Measurements from ENCODE around the gene FKTN. TPM values are rescaled to one million over a fixed set of nuclear protein-coding genes. Genes with fewer than 3 reads are reported as not detected.
A peak's percentile ranks its signal among the peaks of the same experiment; 100 is the strongest.

Gene FKTN
- total and polyA plus RNA-seq, 5 donors, result 2.7 to 11.2 (median 7.9) TPM

DNA sequence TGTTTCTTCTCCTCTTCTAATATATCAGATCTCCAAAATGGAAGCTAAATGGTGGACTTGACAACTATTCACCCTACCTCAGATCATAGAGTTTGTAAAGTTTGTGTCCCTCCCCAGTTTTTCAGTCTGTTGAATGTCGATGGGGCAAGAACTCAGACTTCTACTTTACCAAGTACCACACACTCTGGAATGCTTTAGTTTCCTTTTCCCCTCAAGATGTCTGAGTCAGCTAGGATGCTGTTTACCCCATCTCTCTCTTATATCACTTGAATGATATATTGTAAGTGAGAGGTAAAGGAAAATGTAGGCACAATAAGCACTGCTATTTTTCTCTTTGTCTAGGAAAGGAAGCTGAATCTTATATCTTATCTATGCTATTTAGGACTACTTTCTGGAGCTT, 78.4 kb downstream of the FKTN start:
- 80% methylated on average over 1 of the region's 1 CpG for WGBS
- intact Hi-C loops (cut with DNase I), result no loop called here

DNA sequence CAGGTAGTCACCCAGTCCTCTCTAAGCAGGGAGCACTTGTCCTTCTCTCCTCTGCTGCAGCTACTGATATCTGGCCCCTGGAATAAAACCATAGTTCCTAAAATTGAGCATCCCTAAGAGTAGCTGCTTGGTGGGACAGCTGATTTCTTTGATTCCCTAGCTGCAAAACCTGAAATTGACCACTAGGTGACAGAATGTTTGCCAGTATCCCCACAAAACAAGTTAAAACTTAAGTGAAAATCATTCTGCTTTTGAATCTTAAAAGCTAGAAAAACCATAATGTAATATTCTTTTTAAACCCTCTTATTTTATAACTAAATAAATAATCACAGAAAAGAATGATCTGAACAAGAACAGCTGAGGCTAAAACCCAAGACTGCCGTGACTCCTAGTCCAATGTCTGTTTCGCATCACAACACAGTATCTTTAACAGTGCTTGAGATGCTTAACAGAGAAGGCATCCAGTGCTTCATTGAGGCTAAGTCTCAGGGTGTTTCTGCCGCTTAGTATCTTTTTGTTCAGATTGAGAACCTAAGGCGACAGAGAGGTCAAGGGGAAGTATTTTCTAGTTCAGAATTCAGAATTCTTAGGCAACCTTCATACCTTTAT, 80.0 kb downstream of the FKTN start:
- Histone ChIP-seq H3K27ac (ENCODE audit: low read length) (no peak overlapping the region), H3K9me3 (ENCODE audit: control insufficient read depth, low read length) (no peaks in the 10 kb centered on the region), H3K4me1 (ENCODE audit: control insufficient read depth, insufficient read depth, low read length) (no peaks in the 10 kb centered on the region), H3K27me3 (ENCODE audit: control insufficient read depth, insufficient read depth) (no peaks in the 10 kb centered on the region), H3K4me3 (ENCODE audit: low read length) (no peak overlapping the region)
- DNase-seq (no peak), ATAC-seq (no peak)
- intact Hi-C loops (cut with DNase I), result no loop called here
- 94% methylated on average over 4 of the region's 4 CpGs for WGBS

More for the DNA sequence above, 78.4 kb downstream of the FKTN start:
- DNase-seq (no peak), ATAC-seq (no peak)
- no peak overlapping the region for H3K27ac ChIP-seq (ENCODE audit: low read length)
- no peak overlapping the region for H3K4me3 ChIP-seq (ENCODE audit: low read length)
- H3K4me1 ChIP-seq (ENCODE audit: control insufficient read depth, insufficient read depth, low read length), result no peaks in the 10 kb centered on the region
- no peaks in the 10 kb centered on the region for H3K9me3 ChIP-seq (ENCODE audit: control insufficient read depth, low read length)
- H3K27me3 ChIP-seq (ENCODE audit: control insufficient read depth, insufficient read depth), result no peaks in the 10 kb centered on the region

DNA sequence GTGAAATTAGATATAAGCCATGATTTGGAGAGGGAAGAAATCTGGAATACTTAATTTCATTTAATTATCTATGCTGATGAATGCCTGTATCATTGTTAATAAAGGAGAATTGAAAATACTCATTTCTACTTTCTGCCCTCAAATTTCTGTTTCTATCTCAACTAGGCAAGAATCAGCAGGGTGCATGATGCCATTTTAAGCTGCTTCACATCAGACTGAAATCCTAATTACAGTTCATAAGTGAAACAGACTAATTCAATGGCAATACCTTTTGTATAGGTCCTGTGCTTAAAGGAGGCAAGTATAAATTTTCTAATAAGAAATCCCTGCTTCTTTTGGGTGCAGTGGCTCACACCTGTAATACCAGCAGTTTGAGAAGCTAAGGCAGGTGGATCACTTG, 82.0 kb downstream of the FKTN start:
- Histone ChIP-seq H3K9me3 (ENCODE audit: control insufficient read depth, low read length) (no peaks in the 10 kb centered on the region), H3K27me3 (ENCODE audit: control insufficient read depth, insufficient read depth) (no peaks in the 10 kb centered on the region), H3K4me1 (ENCODE audit: control insufficient read depth, insufficient read depth, low read length) (no peaks in the 10 kb centered on the region), H3K27ac (ENCODE audit: low read length) (no peak overlapping the region), H3K4me3 (ENCODE audit: low read length) (no peak overlapping the region)
- no peak for ATAC-seq
- intact Hi-C loops (cut with DNase I), result loop anchor here in 1 of 4 donors (10.0 kb wide), 1 partner anchor 75 kb away; no protein-coding TSS in a partner anchor
- DNase-seq, result no peak

DNA sequence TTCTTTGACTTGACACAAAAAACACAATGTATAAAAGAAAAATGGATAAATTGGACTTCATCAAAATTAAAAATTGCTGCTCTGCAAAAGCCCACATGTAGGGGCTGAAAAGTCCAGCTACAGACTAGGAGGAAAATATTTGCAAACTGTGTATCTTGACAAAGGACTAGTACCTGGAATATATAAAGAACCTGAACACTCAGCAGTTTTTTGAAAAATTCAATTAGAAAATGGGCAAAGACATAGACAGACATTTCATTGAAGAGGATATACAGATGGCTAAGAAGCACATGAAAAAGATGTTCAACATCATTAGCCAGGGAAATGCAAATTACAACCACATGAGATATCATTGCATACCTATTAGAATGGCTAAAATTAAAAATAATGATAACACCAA, 85.9 kb downstream of the FKTN start:
- ATAC-seq (no peak), DNase-seq (no peak)
- Histone ChIP-seq H3K4me3 (ENCODE audit: low read length) (no peak overlapping the region), H3K4me1 (ENCODE audit: control insufficient read depth, insufficient read depth, low read length) (no peaks in the 10 kb centered on the region), H3K27me3 (ENCODE audit: control insufficient read depth, insufficient read depth) (no peaks in the 10 kb centered on the region), H3K9me3 (ENCODE audit: control insufficient read depth, low read length) (no peaks in the 10 kb centered on the region), H3K27ac (ENCODE audit: low read length) (no peak overlapping the region)
- intact Hi-C loops (cut with DNase I), result loop anchor here in 1 of 4 donors (10.0 kb wide), 1 partner anchor 71 kb away; no protein-coding TSS in a partner anchor

DNA sequence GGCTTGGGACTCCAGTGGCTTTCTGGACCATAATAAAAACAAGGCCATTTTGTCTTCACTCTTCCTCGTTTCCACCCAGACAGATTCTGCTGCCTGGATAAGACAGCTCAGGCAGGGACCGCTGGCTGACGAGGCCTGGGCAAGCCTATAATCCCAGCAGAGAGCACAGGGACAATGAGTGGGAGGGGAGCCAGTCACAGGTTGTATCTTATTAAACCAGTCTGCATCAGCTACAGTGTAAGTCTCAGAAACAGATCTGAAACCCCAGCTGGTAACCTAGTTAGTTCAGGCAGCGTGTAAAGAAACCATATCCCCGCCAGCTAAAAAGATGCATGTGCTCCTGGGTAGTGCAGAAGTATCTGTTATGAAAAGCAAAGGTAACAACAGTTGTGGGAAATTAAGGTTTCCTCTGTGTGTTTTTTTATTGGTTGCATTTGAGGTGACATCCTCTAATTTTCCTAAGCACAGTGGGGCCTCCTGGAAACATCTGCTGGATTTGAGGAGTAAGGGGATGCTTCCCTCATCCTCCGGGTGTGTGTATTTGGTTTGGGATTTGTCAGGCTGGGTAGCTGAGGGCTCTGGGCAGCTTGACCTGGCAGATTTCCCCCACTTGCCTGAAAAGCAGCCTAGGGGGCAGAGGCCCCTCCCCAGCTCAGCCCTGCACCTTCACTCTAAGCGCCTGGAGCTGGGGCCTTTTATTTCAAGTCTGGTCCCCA, 89.1 kb downstream of the FKTN start:
- Histone ChIP-seq H3K27me3 (ENCODE audit: control insufficient read depth, insufficient read depth) (no peaks in the 10 kb centered on the region), H3K4me1 (ENCODE audit: control insufficient read depth, insufficient read depth, low read length) (no peaks in the 10 kb centered on the region), H3K4me3 (ENCODE audit: low read length) (no peak overlapping the region), H3K27ac (ENCODE audit: low read length) (no peak overlapping the region), H3K9me3 (ENCODE audit: control insufficient read depth, low read length) (no peaks in the 10 kb centered on the region)
- intact Hi-C loops (cut with DNase I), result loop anchor here in 1 of 4 donors (10.0 kb wide), 1 partner anchor 68 kb away; no protein-coding TSS in a partner anchor
- no peak for ATAC-seq
- DNase-seq, result no peak
- WGBS, result 88% methylated on average over 7 of the region's 7 CpGs

DNA sequence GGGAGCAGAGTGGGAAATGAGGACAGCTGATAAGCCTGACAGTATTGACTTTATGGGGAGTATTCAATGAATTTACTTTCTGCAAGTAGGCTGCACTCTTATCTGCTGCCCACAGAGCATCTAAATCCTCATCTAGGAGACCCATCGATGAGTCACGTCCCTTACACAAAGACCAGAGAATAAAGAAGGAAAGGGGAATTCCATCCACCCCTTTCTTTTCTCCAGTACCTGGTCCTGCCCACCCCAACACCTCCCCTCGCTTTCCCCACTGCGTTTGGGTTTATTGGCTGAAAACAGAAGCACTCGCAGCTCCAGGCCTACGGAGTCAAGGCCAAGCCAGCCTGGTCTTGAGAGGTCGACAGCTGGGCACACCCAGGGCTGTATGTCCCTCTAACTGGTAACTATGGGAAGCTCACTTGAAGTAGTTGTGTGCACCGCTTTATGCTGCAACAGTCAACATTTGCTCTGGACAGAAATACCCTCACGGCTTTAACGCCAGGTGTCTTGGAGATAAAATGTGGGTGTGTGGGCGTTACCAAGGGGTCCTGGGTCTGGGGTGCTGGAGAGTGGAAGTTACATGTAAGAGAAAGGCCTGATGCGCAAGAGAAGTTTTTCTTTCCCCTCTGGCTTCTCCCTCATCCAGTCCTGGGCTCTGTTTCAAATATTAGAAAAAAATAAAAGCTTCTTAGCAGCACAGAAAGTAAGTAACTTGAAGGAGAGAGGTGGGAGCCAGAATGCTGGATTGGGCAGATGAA, 89.8 kb downstream of the FKTN start:
- H3K9me3 ChIP-seq (ENCODE audit: control insufficient read depth, low read length), result no peaks in the 10 kb centered on the region
- H3K4me3 ChIP-seq (ENCODE audit: low read length), result no peak overlapping the region
- H3K27me3 ChIP-seq (ENCODE audit: control insufficient read depth, insufficient read depth), result no peaks in the 10 kb centered on the region
- DNase-seq, result no peak
- H3K4me1 ChIP-seq (ENCODE audit: control insufficient read depth, insufficient read depth, low read length), result no peaks in the 10 kb centered on the region
- intact Hi-C loops (cut with DNase I), result loop anchor here in 1 of 4 donors (10.0 kb wide), 1 partner anchor 67 kb away; no protein-coding TSS in a partner anchor
- WGBS, result 80% methylated on average over 12 of the region's 12 CpGs
- ATAC-seq, result no peak
- H3K27ac ChIP-seq (ENCODE audit: low read length), result no peak overlapping the region

DNA sequence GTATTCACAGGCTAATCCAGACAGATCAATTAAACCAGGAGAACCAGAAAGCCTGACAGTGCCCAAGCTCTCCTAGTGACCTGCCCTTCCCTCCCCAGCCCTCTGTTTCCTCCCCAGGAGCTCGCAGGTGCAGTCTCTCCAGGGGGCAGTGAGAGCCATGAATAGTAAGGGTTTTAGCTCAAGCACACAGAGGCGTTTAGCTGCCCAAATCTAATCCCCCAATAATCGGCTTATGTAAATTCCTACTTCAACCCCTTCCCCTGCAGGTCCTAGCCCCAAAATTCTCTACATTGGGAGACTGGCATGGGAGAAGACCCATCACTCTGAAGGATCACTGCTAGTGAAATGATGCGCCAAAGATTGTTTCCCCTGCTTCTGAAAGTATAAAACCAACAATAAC, 93.9 kb downstream of the FKTN start:
- ATAC-seq (no peak), DNase-seq (no peak)
- no peaks in the 10 kb centered on the region for H3K9me3 ChIP-seq (ENCODE audit: control insufficient read depth, low read length)
- intact Hi-C loops (cut with DNase I), result loop anchor here in 1 of 4 donors (10.0 kb wide), 1 partner anchor 63 kb away; no protein-coding TSS in a partner anchor
- H3K4me1 ChIP-seq (ENCODE audit: control insufficient read depth, insufficient read depth, low read length), result no peaks in the 10 kb centered on the region
- H3K4me3 ChIP-seq (ENCODE audit: low read length), result no peak overlapping the region
- 67% methylated on average over 4 of the region's 4 CpGs for WGBS
- no peaks in the 10 kb centered on the region for H3K27me3 ChIP-seq (ENCODE audit: control insufficient read depth, insufficient read depth)
- H3K27ac ChIP-seq (ENCODE audit: low read length), result no peak overlapping the region

DNA sequence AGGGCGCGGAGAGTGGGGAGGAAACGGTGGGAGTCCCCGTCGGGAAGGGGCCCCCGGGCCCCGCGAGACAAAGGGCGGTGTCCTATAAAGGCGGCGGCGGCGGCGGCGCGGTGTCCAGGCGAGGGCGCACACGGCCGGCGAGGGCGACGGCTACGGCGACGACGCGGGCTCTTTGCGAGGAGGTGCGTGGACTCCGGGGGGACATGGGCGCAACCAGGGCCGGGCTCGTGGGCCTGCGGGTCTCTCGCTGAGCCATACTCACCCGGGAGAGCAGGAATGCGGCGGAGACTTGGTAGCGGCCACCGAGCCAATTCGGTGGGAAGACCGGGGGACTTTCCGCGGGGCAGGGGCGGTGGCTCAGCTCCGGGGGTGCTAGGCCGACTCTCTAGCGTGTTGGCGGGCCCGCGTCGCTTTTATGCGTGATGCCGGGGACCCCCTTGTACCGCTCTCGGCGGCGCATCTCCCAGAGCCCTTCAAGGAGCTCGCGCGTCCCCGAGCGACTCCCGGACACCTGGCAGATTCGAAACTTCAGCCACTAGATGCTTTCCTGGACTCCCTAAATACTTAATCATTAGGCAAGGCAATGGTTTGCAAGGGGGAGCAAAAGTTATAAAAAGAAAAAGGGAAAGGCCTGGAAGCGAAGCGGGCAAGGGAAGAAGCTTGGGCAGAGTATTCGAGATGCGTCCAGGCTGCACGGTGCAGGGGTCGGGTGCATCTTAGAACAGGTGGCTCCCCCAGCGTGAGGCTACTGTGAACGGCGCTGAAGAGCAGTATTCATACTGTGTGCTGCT, 98.4 kb downstream of the FKTN start:
- intact Hi-C loops (cut with DNase I), result loop anchor here in 1 of 4 donors (10.0 kb wide), 1 partner anchor 58 kb away; no protein-coding TSS in a partner anchor

DNA sequence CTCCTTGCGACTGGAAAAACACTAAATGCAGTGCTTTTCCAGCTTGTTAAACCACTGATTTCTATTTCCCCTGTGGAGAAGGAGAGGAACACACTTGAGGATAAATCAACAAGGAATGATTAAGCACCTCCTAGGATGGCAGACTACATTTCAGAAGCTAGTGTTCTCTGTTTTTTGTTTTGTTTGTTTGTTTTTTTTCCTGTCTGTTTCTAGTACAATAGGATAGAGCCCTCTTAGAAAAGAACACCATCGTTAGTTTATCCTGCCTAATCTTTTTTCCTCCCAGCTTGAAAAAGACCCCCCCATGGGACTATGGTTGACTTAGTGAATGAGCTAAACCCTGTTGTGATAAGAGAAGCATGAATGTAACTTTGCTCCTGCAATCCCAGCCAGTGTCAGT, 100.4 kb downstream of the FKTN start:
- no peak overlapping the region for H3K4me3 ChIP-seq (ENCODE audit: low read length)
- no peak for ATAC-seq
- no peak overlapping the region for H3K27ac ChIP-seq (ENCODE audit: low read length)
- 80% methylated on average over 2 of the region's 2 CpGs for WGBS
- intact Hi-C loops (cut with DNase I), result loop anchor here in 1 of 4 donors (10.0 kb wide), 1 partner anchor 56 kb away; no protein-coding TSS in a partner anchor
- H3K4me1 ChIP-seq (ENCODE audit: control insufficient read depth, insufficient read depth, low read length), result no peaks in the 10 kb centered on the region
- DNase-seq, result no peak
- no peaks in the 10 kb centered on the region for H3K9me3 ChIP-seq (ENCODE audit: control insufficient read depth, low read length)
- no peaks in the 10 kb centered on the region for H3K27me3 ChIP-seq (ENCODE audit: control insufficient read depth, insufficient read depth)

More for the DNA sequence above, 98.4 kb downstream of the FKTN start:
- peak; percentile 82 to 86 for ATAC-seq
- no peaks in the 10 kb centered on the region for H3K4me1 ChIP-seq (ENCODE audit: control insufficient read depth, insufficient read depth, low read length)
- H3K4me3 ChIP-seq (ENCODE audit: low read length), result peak overlapping the region; percentile 57
- H3K27me3 ChIP-seq (ENCODE audit: control insufficient read depth, insufficient read depth), result no peaks in the 10 kb centered on the region
- 2% methylated on average over 75 of the region's 75 CpGs for WGBS
- DNase-seq, result peak; percentile 16 to 71 (median 70)
- H3K9me3 ChIP-seq (ENCODE audit: control insufficient read depth, low read length), result no peaks in the 10 kb centered on the region
- no peak overlapping the region for H3K27ac ChIP-seq (ENCODE audit: low read length)

DNA sequence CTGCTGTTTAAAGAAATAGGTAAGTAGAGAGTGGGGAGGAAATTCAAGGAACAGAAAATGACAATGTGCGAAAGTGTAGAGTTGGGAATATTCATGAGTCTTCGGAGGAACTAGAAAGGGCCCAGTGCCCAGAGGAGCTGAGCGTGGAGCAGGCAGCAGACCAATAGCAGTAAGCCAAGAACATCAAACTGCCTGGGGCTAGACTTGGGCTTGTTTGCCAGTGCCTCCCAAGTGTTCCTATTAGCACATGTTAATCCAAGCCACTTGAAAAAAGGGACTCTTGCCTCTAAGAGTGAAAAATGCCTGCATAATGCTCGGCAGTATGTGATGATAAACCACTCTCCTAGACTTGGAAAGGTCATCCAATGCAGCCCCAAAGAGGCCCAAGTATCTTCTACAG, 103.1 kb downstream of the FKTN start:
- Histone ChIP-seq H3K27me3 (ENCODE audit: control insufficient read depth, insufficient read depth) (no peaks in the 10 kb centered on the region), H3K27ac (ENCODE audit: low read length) (no peak overlapping the region), H3K4me1 (ENCODE audit: control insufficient read depth, insufficient read depth, low read length) (no peaks in the 10 kb centered on the region), H3K4me3 (ENCODE audit: low read length) (no peak overlapping the region), H3K9me3 (ENCODE audit: control insufficient read depth, low read length) (no peaks in the 10 kb centered on the region)
- DNase-seq (no peak), ATAC-seq (no peak)
- WGBS, result 75% methylated on average over 4 of the region's 4 CpGs
- intact Hi-C loops (cut with DNase I), result no loop called here

Data from right cardiac atrium (tissue), 5 donors.